ENCODE data around the gene SYT2. TPM values are rescaled to one million over a fixed set of nuclear protein-coding genes. Genes with fewer than 3 reads are reported as not detected.
"Not testable (repeated sequence)": the region's sequence is repeated elsewhere in the genome, so short reads cannot be mapped to it uniquely, and the experiment has no call there.

SYT2 gene
- total RNA-seq, 1 donor from 2014 or later: not detected

- no peak overlapping the region for H3K27ac Mint-ChIP-seq
- H3K9me3 Mint-ChIP-seq: no peaks in the 10 kb centered on the region
- DNase-seq (no peak), ATAC-seq (ENCODE audit: low read depth) (no peak)
- peaks cover 65% of the 10 kb centered on the region for H3K27me3 Mint-ChIP-seq
- peaks cover 29% of the 10 kb centered on the region for H3K4me1 Mint-ChIP-seq
- ChIA-PET POLR2A (no interaction called here), CTCF (interaction anchor here (1.1 kb wide), 1 partner anchor 68 kb away, joined by 3 read pairs; no protein-coding TSS in a partner anchor)
- intact Hi-C loops (cut with micrococcal nuclease): no loop called here
- H3K4me3 Mint-ChIP-seq: no peak overlapping the region
- no peaks in the 10 kb centered on the region for H3K36me3 Mint-ChIP-seq (ENCODE audit: low read depth)
- no peak for TF ChIP-seq CTCF (IDR thresholded peaks at IDR 0.05)
These were observed 70.8 kb downstream of the SYT2 start for GRCh38 chr1:202639500-202639899.

- peaks cover 60% of the 10 kb centered on the region for H3K27me3 Mint-ChIP-seq
- H3K27ac Mint-ChIP-seq; DNase-seq; H3K36me3 Mint-ChIP-seq (ENCODE audit: low read depth); ATAC-seq (ENCODE audit: low read depth); H3K9me3 Mint-ChIP-seq; intact Hi-C loops (cut with micrococcal nuclease); H3K4me3 Mint-ChIP-seq; POLR2A ChIA-PET: not testable (repeated sequence)
- CTCF ChIA-PET: interaction anchor here (1.1 kb wide), 1 partner anchor 67 kb away, joined by 3 read pairs; no protein-coding TSS in a partner anchor
- peaks cover 22% of the 10 kb centered on the region for H3K4me1 Mint-ChIP-seq
These were observed 71.5 kb downstream of the SYT2 start for GRCh38 chr1:202638701-202639305.

- CTCF ChIA-PET: interaction anchor here (1.1 kb wide), 1 partner anchor 66 kb away, joined by 3 read pairs; no protein-coding TSS in a partner anchor
- ATAC-seq (ENCODE audit: low read depth) (no peak), DNase-seq (no peak)
- no peaks in the 10 kb centered on the region for H3K9me3 Mint-ChIP-seq
- peaks cover 60% of the 10 kb centered on the region for H3K27me3 Mint-ChIP-seq
- H3K4me1 Mint-ChIP-seq: peaks cover 16% of the 10 kb centered on the region
- POLR2A ChIA-PET: no interaction called here
- H3K27ac Mint-ChIP-seq: no peak overlapping the region
- intact Hi-C loops (cut with micrococcal nuclease): no loop called here
- no peak overlapping the region for H3K4me3 Mint-ChIP-seq
- no peaks in the 10 kb centered on the region for H3K36me3 Mint-ChIP-seq (ENCODE audit: low read depth)
- no peak for TF ChIP-seq CTCF (IDR thresholded peaks at IDR 0.05)
These were observed 72.1 kb downstream of the SYT2 start for GRCh38 chr1:202638019-202638700.

GRCh38 chr1:202637321-202638018 lies 72.8 kb downstream of the SYT2 start:
- H3K9me3 Mint-ChIP-seq; ATAC-seq (ENCODE audit: low read depth); intact Hi-C loops (cut with micrococcal nuclease); CTCF ChIA-PET; H3K27ac Mint-ChIP-seq; H3K36me3 Mint-ChIP-seq (ENCODE audit: low read depth); POLR2A ChIA-PET; DNase-seq; H3K4me1 Mint-ChIP-seq; H3K4me3 Mint-ChIP-seq: not testable (repeated sequence)
- peaks cover 62% of the 10 kb centered on the region for H3K27me3 Mint-ChIP-seq

GRCh38 chr1:202636171-202636570 lies 74.1 kb downstream of the SYT2 start:
- H3K27ac Mint-ChIP-seq; POLR2A ChIA-PET; H3K36me3 Mint-ChIP-seq (ENCODE audit: low read depth); ATAC-seq (ENCODE audit: low read depth); H3K4me3 Mint-ChIP-seq; H3K9me3 Mint-ChIP-seq; CTCF ChIA-PET; DNase-seq; intact Hi-C loops (cut with micrococcal nuclease); H3K4me1 Mint-ChIP-seq: not testable (repeated sequence)
- H3K27me3 Mint-ChIP-seq: peaks cover 55% of the 10 kb centered on the region

- no peak for DNase-seq
- no peak overlapping the region for H3K4me3 Mint-ChIP-seq
- TF ChIP-seq CTCF (IDR thresholded peaks at IDR 0.05): no peak
- POLR2A ChIA-PET: no interaction called here
- peaks cover 32% of the 10 kb centered on the region for H3K27me3 Mint-ChIP-seq
- CTCF ChIA-PET: interaction anchor here (1.2 kb wide), 1 partner anchor 440 kb away, joined by 4 read pairs; no protein-coding TSS in a partner anchor
- peaks cover 43% of the 10 kb centered on the region for H3K4me1 Mint-ChIP-seq
- no peak for ATAC-seq (ENCODE audit: low read depth)
- H3K9me3 Mint-ChIP-seq: no peaks in the 10 kb centered on the region
- intact Hi-C loops (cut with micrococcal nuclease): no loop called here
- no peaks in the 10 kb centered on the region for H3K36me3 Mint-ChIP-seq (ENCODE audit: low read depth)
- H3K27ac Mint-ChIP-seq: peak overlapping the region; percentile 35
These were observed 78.0 kb downstream of the SYT2 start for GRCh38 chr1:202632241-202632640.

Data from activated B cell treated with CpG ODN at 0.5 μM for 24 hours (primary cell).